HPDE6-E6E7 (cell line): ENCODE data around the gene ZCRB1.

Experiments
- DNase-seq: peaks from one replicate; pipeline ENCODE4 v3.0.0; 2011; ENCODE audit warnings: missing footprints; ENCODE audit errors: extremely low spot score

ZCRB1 gene

DNA sequence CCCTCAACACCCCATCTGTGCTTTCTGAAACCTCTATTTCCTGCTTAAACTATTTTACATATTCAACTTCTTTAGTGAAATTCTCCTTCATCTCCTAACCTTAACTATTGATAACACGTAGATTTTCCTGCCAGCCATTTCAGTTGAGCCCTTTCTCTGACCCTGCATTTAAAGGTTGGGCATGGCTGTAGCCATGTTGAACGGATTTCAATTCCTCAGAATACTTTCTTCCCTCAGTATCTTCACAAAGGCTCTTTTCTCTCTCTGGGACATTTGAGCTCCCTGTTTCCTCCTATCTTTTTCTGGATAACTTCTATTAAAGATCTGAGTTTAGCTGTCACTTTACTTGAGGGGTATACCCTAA, 1.3 kb upstream of the ZCRB1 start:
- DNase-seq = no peak

DNA sequence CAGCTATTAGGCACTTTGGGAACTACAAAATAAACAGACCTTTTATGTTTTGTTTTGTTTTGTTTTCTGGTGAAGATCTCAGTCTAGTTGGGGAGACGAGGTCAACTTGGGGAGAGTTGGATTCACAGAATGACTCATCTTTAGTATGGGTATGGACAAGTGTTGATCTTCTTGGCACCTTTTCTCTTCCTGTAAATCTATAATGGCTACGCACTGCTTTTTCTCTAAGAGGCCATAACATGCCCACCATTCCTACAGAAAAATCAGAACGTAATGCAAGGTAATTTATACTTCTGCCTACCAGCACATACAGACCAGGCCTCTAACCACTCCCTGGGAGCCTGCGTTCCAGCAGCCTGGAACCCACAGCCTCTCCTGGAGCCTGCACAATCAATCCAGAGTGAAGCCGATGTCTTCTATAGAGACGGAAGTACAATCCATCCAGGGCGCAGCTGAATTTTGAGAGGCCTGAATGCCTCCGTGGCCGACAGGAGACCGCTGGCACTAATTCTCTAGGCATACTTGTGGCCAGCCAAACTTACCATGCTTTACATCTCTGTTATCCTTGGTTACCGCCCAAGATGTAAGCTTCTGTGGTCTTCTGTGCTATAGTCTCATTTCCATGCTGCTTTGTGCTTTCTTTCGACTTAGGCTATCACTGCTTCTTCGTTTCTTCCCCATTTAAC, 790 bp upstream of the ZCRB1 start:
- DNase-seq = no peak

DNA sequence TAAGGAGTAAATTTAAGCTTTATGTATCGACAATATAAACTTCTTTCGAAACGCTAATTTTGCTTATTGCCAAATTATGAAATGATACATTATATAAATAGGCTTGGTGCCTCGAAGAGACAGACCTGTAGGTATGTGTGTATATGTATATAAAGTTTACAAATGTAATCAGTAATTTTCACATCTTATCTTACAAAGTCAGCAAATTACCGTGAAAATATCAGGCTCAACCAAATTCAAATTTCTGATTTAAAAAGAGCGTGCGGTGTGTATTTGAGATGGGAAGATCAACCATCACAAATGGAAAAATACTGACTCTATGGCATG, 605 bp downstream of the ZCRB1 start:
- DNase-seq = no peak

DNA sequence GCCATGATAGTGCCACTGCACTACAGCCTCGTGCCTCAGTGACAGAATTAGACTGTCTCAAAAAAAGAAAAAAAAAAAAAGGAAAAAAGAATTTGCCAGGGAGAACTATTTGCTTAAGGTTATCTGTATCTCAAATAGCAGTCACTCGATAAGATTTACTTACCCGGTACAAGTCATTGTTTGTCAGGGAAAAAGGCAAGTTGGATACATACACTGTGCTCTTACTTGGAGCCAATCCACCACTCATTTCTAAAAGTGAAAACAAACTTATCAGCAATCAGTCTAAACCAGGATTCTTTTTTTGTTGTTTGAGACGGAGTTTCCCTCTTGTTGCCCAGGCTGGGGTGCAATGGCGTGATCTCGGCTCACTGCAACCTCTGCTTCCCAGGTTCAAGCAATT, 2.0 kb downstream of the ZCRB1 start:
- no peak for DNase-seq

DNA sequence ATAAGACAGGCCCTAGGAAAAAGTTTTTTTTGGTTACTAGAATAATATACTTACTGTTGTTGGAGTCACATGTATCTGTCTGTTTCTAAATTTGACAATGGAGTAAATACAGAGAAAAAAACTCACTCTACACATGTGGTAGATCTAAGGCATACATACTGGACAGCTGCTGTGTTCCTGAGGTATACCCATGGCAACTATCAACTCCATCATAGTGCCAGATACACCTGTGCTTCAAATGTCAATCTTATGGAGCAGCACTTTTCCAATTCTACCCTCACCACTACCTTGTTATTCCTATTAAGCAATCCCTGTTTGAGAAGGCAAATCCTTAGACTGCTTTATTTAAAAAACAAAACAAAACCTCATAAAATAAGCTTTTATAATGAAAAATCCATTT, 3.3 kb downstream of the ZCRB1 start:
- no peak for DNase-seq

DNA sequence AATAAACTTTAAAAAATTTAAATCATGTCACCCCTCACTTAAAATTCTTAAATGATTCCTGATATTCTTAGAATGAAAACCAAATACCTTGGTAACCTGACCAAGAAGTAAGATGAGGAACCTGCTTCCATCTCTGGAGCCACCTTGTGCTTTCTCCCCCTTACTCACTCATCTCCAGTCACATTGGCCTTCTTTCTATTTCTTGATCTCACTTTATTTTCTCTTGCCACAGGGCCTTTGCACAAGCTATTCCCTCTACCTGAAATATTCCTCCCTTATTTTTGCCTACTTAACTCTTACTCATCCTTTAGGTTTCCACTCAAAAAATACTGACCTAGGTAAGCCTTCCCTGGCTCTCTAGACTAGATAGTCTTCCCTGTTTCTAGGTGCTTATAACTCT, 5.1 kb downstream of the ZCRB1 start:
- DNase-seq = no peak

DNA sequence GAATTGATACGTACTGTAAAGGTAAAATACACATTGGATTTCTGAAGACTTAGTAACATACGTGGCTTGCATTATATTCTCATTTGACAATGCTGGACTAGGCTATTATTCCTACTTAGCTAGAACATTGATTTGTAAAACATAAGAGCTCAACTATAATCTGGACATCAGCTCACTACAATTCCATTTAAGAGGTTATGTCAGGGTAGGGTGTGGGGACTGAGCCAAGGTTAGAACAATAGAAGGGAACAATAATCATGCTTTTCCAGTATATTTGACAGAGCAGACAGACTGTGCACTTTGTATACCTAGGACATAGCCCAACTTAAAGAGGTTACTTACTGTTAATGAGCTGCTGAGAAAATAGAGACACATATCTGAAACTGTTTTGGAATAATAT, 10.8 kb downstream of the ZCRB1 start:
- no peak for DNase-seq

DNA sequence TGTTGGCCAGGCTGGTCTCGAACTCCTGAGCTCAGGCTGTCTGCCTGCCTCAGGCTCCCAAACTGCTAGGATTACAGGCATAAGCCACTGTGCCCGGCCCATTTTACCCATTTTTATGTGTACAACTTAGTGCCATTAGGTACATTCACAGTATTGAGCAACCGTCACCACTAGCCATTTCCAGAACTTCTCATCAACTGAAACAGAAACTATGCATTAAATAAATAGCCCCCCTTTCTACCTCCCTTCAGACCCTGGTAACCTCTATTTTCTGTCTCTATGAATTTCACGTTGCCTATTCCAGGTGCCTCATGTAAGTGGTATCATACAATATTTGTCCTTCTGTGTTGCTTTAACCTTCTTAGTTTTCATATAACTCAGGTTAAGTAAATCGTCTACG, 15.9 kb downstream of the ZCRB1 start:
- no peak for DNase-seq

DNA sequence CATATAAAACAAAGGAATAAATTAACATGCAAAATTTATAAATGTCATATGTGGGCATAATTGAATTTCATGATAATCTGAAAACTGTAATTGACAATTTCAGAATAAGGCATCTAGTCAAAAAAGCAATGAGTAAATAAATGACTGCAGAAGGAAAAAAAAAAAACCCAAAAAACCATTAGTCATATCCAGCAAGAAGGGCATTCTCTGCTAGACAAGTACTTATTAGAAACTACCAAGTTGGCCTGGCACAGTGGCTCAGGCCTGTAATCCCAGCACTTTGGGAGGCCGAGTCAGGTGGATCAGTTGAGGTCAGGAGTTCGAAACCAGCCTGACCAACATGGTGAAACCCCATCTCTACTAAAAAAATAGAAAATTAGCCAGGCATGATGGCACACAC, 17.5 kb downstream of the ZCRB1 start:
- DNase-seq = no peak

DNA sequence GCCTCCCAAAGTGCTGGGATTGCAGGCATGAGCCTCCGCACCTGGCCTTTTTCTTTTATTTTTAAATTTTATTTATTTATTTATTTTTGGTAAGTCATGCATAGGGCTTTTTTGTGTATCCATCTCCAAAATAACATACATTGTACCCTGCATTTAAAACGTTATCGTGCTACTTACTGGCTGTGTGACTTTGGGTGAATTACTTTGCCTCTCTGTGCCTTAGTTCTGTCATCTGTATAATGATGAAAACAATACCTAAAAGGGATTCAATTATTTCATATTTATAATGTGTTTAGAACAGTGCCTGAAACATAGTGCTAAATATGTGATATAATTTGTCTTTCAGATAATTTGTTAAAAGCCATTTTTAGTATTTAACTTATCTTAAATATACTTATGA, 19.6 kb downstream of the ZCRB1 start:
- no peak for DNase-seq

DNA sequence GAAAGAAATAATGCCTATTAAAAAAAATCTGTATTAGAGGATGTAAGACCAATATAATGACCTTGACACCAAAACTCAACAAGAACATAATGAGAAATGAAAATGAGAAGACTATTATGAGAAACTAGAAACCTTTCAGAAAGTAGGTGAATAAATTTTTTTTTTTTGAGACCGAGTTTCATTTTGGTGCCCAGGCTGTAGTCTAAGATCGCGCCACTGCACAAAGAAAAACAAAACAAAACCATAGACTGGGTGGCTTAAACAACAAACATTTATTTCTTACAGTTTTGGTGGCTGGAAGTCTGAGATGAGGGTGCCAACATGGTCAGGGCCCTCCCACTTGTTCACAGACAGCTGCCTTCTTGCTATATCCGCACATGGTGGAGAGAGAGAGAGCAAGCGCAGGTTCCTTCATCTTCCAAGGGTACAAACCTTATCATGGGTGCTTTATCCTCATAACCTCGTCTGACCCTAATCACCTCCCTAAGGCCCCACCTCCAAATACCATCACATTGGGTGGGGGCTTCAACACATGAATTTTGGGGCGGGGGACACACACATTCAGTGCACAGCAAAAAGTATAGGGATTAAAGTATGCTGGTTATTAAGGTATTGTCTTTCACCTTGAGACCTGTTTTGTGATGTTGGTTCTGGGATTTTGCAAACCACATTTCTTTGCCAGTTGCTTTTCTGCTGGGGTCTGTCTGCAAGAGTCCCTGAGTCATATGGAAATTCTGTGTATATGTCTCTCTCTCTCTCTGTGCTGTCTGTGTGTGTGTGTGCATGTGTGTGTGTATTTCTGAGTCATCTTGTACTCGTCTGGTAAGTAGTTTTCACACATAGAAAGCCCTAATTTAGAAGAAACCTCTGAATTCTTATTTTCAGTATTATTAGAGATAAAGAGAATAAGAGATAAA, 26.2 kb downstream of the ZCRB1 start:
- DNase-seq = no peak

DNA sequence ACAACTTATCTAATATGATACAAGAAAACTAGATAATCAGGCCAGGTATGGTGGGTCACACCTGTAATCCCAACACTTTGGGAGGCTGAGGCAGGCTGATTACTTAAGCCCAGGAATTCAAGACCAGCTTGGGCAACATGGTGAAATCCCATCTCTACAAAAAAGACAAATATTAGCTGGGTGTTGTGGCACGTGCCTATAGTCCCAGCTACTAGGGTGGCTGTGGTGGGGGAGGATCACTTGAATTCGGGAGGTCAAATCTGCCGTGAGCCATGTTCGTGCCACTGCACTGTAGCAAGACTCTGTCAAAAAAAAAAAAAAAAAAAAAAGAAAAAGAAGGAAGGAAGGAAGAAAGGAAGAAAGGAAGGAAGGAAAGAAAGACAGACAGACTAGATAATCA, 27.0 kb downstream of the ZCRB1 start:
- DNase-seq = no peak

DNA sequence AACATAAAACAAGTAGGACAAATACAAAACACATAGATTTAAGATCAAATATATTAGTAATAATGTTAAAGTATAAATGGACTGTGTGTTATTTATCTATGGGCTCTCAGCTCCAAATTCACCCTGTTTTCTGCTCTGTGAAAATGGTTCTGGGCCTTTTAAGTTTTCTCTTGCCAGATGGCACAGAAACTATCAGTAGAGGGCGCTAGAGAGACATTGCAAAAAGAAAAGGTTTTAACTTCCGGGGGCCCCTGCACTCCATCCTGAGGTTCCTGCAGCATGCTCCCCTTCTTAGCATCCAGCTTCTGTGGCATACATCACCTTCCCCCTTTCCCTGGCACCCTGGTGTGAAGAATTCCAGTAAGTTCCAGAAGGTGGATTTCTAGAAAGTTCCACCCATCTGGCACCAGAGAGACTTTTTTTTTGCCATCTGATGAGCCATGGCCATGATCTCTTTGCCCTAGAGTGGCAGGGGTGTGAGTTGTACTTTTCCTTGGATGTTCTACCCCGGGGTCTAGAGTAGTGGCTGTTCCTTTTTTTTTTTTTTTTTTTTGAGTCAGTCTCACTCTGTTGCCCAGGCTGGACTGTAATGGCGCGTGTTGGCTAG, 29.3 kb downstream of the ZCRB1 start:
- DNase-seq = no peak

DNA sequence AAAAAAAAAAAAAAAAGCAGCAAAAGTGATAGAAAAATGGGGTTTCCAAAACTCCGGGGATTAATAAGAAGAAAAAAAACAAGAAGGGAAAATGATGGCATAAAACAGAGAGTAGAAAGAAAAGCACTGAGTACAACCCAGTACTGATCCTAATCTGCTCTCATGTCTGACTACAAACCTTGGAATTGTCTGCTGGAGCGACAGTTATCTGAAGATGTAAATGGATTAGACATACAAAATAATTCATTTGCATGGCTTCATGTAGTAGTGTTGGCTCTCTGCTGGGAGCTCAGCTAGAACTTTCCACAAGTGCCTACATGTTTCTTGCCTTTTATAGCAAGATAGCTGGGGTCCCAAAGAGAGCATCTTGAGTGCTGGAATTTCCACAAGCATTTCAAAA, 34.2 kb downstream of the ZCRB1 start:
- DNase-seq = no peak

DNA sequence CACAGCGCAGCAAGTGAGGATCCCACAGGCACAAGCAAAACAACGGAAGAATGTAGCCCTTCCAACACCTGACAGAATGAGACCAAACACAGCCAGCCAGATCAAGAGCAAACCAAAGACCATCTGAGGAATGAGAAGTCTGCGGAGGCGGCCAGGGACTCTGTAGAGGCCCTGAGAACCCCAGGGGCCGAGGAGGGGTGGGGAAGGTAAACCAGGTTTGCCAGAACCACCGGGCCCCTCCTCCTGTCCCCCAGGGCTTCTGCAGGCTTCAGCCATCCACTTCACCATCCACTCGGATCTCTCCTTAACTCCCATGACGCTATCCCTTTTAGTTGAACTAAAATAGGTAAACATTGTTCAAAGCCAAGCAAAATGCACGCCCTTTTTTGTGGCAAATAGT, 37.4 kb downstream of the ZCRB1 start:
- no peak for DNase-seq

DNA sequence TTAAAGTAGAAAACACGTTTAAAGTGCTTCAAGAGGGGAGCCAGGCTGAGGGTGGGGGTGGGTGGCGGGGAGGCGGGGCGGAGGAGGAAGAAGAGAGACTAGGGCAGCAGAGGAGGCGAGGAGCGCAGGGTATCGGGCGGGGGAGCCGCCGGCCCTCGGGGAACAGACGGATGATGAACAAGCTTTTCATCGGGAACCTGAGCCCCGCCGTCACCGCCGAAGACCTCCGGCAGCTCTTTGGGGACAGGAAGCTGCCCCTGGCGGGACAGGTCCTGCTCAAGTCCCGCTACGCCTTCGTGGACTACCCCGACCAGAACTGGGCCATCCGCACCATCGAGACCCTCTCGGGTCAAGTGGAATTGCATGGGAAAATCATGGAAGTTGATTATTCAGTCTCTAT, 39.2 kb downstream of the ZCRB1 start:
- DNase-seq = no peak

DNA sequence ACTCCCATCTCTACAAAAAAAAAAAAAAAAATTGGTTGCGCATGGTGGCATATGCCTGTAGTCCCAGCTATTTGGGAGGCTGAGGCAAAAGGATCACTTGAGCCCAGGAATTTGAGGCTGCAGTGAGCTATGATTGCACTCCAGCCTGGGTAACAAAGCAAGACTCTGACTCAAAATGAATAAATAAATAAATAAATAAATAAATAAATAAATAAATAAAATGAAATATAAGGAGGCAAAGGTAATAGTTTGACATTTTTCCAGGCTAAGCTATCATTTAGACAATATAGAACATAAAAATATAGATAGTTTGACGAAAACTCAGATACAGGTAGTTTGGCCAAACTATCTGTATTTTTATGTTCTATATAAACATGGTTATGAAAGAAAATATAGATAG, 40.5 kb downstream of the ZCRB1 start:
- DNase-seq = no peak

DNA sequence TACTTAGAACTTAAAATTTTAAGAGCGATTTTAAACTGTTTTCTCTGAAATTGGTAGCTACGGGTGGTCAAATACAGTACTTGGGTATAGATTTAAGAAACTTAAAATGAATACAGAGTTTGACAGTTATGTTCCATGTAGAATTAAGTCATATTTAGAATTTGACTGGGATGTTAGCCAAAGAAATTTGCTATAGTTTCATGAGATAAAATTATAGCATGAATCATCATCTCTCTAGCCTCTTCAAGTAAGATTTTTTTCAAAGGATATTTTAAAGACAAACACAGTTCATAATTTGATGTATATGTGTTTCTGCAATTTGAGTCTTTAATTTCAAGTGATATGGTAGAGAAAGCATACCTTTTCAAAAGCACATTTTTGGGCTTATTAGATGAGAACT, 41.0 kb downstream of the ZCRB1 start:
- no peak for DNase-seq

DNA sequence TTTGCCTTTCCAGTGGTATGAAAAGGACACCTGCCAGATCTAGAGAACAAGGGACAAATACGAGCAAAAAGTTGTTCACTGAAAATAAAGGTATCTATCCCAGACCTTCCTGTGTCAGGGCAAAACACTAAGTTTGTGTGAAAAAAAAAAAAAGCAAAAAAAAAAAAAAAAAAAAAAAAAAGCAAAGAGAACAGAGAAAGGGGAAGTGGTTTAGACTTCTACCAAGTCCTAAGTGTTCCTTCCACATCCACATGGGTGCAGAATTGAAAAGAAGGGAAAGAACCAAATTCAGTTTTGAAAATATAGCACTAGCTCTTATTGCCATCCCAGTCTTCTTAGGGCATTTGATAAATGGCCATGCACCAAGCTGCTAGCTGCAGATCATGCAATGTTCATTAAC, 41.7 kb downstream of the ZCRB1 start:
- no peak for DNase-seq

DNA sequence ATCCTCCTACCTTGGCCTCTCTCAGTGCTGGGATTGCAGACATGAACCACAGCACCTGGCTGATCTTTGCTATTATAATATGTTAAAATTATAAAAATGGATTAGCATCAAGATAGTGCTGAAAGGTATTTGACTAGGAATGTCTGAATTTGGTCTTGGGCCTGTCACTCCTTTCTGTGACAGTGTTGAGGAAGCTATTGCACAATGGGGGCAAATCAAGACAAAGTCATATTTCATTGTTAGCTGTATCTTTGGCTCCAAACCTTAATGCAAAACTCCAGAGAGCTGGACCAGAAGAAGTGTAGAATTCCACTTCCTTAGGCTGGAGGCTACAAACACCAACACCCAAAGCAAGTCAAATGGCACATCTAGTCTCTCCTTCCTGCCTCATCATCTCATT, 42.2 kb downstream of the ZCRB1 start:
- DNase-seq = no peak

DNA sequence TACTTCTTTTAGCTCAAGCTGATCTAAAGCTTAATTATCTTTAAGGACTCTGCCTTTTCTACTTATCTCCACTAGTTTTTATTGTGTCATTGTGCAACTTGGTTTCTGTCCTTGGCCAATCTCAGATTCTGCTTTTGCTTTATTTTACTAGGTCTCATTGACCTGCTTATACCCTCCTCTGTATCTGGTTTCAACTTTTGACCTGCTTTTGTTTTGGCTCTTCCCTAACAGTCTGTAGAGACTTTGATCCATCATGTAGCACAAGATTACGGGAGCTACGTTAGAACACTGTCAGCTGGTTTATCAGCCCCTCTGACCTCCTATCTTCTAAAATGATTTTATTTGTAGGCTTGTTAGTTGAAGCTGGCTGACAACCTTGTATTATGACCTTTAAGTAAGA, 43.6 kb downstream of the ZCRB1 start:
- no peak for DNase-seq

DNA sequence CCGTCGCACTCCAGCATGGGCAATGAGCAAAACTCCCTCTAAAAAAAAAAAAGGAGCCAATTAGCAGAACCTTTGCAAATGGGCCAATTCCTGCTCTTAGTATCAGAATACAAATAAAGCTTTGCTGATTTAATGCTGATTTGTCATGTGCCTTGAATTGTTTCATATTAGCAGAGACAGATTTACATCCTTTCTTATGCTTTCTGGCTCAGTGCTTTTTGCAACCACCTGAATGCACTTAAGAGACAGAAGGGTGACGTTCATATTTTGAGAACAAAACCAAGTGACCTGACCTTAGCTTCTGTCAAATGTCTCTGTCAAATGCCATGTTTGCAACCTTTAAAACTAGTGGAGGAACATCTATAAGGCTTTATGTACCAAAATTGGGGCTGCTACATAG, 44.0 kb downstream of the ZCRB1 start:
- DNase-seq = no peak

DNA sequence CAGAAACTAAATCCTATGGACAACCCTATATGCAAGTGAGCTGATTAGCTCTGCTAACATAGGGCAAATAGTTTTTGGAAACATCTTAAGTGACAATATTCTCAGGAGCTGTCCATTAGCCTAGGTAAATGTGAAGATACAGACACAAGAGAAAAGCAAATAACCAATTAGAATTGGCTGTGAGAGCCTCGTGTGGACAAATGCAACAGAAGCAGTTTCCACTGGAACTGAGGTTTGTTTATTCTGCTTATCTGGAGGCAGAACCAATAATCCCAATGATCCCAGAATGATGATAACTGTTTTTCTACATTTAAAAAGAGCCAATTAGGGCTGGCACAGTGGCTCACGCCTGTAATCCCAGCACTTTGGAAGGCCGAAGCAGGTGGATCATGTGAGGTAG, 44.6 kb downstream of the ZCRB1 start:
- no peak for DNase-seq
